GM18868 (cell line): ENCODE data around the gene ADAMTS17.
"Not testable (repeated sequence)": the region's sequence is repeated elsewhere in the genome, so short reads cannot be mapped to it uniquely, and the experiment has no call there.

Experiments used
- ATAC-seq: cut with Tn5 transposase; IDR thresholded peaks from one replicate; pipeline ENCODE4 v1.9.1; 2021; ENCODE audit warnings: mild to moderate bottlenecking, moderate library complexity; ENCODE audit not compliant: unreplicated experiment

The ADAMTS17 gene

DNA sequence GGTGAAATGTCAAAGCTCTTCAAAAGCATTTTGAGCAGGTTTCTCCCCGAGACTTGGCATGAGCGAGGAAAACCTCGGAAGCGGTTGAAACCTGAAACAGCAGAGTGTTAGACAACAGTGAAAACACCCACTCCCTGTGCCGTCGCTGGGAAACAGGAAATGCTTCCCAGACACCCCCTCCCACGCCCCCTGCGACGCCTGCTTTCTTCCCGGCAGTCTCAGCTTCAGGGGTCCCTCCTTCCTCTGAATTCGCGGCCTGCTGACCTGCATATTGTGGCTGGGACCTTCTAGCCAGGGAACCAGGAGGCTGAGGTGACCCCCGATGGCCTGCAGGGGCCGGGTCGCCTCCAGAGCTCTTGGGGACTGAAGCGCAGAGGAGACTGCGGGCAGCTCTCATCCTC, 357.9 kb downstream of the ADAMTS17 start:
- ATAC-seq, result no peak

DNA sequence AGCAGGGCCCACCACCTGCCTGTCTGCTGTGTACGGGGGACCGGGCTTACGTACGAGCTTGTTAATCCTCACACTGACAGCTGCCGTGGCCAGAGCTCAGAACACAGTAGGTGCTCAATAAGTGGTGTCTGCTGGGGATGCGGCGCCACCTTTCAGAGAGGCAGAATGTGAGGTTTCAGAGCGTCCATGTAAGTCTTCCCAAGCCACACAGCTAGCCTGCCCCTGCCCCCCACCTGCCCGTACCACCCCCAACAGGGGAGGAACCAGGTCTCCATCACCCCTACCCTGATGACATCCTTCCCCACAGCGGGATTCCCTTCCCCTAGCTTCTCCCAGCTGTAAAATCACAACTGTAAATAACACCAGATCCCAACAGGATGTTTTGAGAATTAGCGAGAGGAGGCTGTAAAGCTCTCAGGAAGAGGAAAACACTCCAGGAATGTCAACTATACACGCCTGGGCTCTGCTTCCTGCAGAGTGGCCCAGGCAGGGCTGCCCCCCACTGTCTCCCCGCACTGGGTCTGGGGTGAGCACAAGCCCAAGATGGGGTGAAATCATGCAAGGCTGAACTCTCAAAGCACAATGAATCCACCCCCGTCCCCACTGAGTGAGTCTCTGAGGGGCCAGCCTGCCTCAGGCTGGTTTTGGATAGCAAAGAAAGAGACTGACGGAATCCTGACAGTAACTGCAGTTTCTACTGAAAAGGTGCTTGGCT, 358.4 kb downstream of the ADAMTS17 start:
- no peak for ATAC-seq

DNA sequence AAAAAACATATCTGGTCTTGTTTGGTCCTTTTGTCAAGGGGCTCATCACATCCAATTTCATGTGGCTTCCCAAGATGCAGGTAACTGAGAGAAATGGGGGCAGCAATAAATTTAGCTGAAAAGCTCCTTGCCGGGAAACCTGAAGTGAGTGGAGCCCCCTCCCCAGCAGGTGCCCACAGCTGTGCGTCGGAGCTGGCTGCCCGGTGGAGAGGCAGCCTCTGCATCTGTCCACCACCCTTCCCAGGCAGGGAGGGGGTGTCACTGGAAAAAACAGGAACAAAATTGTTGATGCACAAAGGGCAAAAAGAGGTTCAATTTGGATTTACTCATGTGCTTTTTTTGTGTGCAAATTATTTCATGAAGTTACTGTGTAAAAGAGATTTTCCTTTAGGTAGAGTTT, 359.1 kb downstream of the ADAMTS17 start:
- no peak for ATAC-seq

DNA sequence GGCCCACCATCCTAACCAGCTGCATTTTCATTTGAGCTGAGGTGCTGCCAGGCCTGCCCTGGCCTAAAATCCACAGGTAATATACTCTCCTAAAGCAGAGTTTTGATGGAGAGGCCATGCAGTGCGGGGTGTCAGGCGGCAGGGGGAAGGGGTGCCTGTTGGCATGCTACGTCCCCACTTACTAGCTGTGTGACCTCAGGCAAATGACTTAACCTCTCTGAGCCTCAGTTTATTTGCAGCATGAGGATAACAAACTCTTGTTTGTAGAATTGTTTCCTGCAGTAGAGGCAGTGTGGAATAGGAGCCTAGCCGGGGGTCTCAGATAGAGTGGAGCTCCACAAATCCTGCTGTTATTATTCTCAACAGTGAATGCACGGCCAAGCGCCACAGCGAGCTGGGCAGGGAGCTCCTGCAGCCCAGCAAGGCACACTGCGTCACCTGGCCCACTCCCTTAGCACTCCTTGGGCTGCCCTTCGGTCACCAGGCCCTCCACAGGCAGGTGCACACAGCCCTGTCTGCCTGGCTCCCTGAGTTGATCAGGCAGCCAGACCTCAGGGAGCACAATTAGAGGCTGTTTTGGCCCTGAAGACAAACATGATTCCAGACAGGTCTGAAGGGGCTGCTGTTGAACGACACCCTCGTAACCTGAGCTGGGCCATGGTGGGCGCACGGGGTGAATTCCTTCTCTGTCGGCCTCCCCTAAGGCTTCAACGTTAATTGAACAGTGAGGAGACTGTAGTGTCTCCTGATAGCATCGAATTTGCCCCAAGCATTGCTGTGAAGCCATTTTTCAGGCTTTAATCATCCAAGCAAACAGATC, 359.7 kb downstream of the ADAMTS17 start:
- no peak for ATAC-seq

DNA sequence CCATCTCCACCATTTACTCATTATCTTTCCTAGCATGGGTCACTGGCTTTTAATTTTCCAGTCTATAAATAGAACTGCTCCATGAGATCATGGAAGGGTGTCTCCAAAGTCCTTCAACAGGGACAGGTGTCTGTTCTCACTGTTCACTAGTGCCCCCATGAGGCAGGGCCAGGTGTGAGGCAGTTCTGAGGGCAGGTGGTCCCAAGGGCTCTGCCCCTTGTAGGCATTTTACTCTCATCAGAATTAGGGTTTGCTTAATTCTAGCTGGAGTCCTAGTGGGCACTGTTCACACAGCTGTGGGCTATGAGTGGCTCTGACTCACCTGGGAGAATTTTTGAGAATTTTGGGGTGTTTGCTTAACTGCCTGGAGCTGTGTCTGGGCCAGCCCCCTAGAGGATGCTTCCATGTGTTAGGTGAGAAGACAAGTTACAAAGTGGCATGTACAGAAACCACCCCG, 360.6 kb downstream of the ADAMTS17 start:
- ATAC-seq, result no peak

DNA sequence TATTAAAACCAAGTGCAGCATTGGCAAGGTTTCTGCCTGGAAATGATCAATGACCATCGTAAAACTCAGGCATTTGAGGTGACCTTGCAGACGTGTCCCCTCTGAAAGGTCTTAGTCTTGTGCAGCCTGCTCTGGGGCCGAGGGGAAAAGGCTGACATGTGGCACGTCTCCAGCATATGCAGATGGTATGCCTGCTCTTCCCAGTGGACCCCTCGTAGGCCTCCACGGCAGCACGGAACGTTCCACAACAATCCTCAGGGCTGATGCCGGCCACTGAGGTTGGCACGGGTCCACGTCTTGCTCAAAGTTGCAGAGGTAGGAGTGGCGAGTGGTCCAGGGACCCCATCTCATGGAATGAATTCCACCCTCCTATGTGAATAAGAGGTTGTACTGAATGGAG, 361.0 kb downstream of the ADAMTS17 start:
- ATAC-seq, result no peak

DNA sequence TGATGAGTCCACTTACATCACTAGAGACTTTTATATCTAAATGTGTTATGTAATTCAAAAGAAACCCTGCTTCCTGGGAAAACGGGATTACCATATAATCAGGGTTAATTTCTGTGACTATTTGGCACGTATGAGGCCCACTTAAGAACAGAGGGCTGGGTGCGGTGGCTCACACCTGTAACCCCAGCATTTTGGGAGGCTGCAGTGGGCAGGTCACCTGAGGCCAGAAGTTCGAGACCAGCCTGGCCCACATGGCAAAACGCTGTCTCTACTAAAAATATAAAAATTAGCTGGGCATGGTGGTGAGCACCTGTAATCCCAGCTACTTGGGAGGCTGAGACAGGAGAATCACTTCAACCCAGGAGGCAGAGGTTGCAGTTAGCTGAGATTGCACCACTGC, 361.9 kb downstream of the ADAMTS17 start:
- ATAC-seq, result not testable (repeated sequence)

DNA sequence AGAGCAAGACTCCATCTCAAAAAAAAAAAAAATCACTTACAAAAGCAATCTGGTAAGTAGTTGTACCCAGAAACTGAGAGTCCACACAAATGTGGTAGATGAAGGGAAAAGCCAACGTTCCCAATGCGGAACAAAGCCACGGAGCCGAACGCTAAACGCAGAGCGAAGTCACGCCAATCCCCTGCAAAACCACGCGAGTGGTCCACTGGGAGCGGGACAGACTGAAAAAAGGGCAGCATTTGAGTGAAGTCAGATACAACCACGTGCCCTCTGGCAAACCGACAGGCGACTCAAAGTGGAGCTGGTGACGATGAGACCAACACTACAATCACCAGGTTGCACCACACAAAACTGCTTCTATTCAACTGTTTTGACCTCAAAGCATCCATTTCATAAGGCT, 362.4 kb downstream of the ADAMTS17 start:
- no peak for ATAC-seq

DNA sequence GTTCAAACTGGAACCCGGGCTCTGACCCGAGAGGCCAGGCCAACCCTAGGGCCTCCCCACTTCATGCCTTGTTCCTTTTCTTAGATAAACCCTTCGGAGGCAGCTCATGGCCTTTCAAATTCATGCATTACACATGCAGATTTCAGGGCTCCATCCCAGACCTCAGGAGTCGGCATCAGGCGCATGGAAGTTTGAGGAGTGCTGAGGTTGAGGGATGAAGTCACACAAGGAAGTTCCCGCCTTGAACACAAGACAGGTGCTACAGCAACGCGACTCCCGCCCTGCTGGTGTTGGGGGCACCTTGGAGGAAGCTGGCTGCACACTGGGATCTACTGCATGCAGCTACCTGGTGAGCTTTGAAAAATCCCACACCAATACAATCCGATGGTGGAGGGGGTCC, 363.3 kb downstream of the ADAMTS17 start:
- no peak for ATAC-seq

DNA sequence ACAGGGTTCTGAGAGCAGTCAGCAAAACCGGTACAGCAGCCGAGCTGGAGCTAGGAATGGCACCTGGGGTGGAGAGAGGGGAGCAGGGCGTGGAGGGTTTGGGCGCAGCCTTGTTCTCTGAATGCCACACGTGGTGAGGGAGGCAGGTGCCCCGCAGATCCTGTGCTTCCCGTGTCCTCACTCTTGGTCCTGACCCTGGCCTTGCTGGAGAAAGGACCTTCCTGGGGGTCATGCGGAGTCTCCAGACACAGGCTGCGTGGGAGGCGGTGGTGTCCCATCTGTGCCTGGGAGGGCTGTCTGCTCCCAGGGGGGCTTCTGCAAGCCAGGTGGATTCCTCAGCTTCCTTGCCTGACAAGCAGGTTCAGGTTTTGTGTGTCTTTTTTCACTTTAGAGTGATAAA, 363.8 kb downstream of the ADAMTS17 start:
- ATAC-seq, result no peak

DNA sequence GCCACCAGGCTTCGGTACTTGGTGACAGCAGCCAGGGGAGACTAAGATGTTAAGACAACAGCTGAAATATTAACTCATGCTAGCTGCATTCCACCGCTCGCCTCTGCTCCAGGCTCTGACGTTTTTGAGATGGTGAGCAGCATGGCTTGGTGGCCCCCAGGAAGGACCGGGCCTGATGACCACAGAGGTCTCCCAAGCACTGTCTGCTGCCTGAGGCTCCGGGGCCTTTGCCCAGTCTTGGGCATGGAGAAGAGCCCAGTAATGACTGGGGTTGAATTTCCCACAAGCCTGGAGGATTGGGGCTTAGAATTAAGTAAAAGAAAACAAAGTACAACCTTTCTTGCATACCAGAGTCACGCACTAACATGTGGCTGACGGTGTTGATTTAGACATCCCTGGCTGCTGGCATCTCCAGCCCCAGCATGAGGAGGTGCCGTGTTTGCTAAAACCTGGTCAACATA, 364.9 kb downstream of the ADAMTS17 start:
- ATAC-seq, result no peak

DNA sequence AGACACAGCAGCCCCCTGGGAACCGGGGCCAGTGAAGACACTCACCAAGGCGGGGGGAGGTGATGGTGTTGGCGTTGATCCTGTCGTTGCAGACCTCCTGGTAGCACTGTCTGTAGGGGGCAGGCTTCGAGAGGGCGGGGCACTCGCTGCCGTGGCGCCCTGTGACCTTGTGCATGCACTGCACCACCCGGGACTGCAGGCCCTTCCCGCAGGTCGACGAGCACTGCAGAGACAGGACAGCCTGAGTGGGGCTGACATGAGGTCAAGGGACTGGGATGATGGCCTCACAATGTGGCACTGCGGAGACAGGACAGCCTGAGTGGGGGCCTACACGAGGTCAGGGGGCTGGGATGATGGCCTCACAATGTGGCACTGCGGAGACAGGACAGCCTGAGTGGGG, 365.8 kb downstream of the ADAMTS17 start:
- ATAC-seq, result no peak

DNA sequence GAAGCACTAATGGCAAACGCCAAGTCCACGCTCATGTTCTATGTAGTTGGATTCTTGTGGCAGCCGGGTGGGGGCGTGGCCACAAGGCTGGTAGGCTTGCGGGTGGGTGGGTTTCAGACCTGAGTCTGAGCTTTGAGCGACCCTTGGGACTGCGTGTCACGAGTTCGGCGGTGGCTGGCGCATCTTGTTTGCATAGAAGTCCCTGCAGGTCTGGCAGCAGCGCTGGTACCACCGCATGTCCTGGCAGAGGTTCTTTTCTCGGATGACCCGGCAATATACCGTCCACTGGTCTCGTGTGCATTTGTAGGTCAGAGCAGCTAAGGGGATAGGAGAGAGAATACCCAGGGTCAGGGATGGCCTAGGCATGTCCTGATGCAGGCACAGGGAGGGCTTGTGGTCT, 367.5 kb downstream of the ADAMTS17 start:
- ATAC-seq, result no peak

DNA sequence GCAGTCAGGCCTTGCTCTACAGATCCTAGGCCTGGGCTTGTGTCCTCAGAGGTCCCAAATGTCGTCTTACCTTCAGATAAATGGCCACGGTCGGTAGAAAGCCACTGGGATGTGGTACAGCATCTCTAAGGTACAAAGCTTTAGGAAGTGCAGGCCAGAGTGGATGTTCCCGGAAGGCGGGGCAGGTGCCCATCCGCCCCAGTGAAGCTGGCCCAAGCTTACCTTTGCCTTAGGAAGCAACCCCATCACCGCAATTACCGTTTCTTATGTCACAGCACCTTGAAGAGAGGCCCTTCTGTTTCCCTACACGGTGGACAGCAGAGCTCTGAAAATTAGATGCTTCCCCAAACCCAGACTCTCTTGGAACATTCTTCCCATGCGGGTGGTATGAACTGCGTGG, 368.4 kb downstream of the ADAMTS17 start:
- no peak for ATAC-seq

DNA sequence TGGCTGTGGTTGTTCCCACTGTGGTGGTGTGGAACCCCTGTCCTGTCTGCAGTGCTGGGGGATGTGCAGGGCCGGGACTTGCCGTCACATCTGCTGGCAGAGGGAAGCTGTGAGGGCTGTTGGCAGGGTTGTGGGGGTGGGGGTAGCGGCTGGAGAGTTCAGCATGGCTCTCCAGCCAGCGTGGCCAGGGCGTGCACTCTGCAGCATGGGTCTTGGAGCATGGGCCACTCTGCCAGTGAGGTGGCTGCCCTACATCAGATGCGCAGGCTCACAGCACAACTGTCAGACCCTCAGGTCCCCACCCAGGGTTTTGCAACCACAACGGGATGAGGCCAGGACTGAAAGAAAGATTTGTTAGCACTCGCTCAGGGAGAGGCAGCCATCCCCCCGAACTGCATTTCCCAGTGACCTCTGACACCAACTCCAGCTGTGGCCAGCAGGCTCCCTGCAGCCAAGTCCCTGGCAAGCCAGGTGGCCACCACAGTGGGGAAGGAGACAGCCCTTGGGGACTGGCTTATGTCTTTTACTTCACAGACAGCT, 370.8 kb downstream of the ADAMTS17 start:
- no peak for ATAC-seq

DNA sequence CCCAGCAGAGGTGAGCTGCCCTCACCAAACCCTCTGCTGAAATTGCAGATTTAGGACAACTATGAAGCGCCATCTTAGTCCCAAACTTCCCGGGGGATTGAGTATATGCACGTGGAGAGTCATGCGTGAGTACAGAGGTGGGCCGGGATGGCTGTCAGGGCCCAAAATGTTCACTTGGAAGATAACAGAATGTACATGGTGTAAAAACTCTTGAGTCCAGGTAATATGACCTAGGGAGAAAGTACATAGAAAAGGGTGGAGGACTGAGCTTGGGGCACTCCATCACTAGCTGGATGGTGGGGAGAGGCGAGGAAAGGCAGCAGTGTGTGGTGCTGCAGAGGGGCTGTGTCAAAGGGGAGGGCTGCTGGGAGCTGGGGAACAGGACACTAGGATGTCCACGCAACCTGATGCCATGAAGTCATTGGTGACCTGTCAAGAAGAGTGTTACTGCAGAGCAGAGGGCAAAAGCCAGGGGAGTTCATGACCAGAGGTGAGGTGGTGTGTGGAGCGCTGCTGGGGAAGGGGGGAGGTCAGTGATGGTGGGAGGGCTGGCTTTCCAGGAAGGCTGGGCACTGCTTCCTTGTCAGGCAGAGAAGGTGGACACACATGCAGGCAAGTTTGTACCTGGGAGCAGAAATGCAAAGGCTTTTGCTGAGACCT, 372.4 kb downstream of the ADAMTS17 start:
- no peak for ATAC-seq

DNA sequence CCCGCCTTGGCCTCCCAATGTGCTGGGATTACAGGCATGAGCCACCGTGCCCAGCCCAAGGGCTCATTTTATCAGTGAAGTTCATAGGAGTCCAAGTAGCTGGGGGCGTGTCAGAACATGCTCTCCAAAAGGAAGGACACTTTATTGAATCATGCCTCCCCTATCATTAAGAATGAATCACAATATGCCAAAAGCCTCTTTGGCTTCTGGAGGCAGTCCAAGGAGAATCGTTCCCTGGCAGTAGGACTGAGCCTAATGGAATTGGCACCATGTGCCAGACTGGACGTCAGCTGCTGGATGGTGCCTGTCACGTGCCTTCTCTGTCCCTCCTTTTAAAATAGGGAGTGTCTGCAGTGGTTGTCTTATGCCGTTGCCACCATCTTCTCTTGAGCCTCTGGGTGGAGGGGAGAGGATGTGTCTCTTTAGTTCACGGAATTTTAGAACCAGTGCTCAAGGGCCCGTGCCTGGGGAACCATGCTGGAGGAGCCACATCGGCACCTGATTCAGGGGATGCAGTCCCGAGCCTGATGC, 373.9 kb downstream of the ADAMTS17 start:
- ATAC-seq, result no peak

DNA sequence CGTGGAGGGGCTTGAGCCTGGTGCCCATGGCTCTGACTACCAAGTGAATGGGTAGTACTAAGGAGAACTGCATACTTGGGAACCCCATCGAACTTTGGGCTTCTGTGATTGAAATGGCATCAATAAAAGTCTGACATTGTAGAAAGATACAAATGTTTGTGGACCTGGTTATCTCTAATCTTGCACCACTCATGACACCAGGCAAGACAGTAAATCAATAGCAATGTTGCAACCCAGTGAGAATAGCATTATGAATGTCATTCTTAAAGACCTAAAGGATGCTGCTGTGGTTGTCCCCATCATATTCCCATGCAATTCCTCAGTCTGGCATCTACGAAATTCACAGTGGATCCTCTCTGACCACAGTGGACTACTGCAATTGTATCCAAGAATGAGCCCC, 375.0 kb downstream of the ADAMTS17 start:
- ATAC-seq, result no peak

DNA sequence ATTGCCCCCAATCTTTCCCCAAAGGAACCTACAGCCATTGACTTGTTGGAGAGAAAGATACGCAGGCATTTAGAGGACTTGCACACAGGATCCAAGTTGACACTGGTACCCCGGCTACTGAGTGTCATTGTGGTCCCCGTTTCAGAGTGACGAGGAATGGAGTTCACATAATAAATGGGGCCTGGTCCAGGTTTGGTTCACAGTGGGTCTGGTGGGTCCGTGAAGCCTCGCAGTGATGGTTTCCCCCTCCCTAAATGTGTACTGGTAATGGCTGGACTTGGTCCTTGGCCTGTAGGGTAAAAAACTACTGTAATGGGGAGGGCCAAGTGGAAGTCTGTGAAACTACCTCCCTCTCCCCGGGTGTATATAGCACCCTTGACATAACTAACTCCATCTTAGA, 376.4 kb downstream of the ADAMTS17 start:
- ATAC-seq, result no peak

DNA sequence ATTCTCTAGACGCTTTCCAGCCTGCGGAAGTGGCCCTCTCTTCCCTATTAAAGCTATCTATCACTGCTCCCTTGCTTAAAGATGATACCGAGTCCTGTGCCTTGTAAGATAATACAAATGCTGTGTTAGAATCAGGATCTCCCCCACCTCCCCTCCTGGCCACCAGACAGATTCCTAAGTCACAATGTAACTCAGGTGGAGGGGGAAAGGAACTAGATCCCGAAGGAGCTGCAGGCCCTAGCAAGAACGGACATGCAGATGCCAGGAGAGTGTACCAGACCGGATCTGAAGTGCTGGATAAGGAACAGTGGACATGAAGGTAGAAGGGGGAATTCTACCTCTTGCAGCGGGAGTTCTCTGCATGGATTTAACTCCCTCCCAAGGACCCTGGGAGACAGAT, 377.8 kb downstream of the ADAMTS17 start:
- no peak for ATAC-seq
